Measurements from ENCODE around the gene DGKK.

Gene DGKK, protein sequence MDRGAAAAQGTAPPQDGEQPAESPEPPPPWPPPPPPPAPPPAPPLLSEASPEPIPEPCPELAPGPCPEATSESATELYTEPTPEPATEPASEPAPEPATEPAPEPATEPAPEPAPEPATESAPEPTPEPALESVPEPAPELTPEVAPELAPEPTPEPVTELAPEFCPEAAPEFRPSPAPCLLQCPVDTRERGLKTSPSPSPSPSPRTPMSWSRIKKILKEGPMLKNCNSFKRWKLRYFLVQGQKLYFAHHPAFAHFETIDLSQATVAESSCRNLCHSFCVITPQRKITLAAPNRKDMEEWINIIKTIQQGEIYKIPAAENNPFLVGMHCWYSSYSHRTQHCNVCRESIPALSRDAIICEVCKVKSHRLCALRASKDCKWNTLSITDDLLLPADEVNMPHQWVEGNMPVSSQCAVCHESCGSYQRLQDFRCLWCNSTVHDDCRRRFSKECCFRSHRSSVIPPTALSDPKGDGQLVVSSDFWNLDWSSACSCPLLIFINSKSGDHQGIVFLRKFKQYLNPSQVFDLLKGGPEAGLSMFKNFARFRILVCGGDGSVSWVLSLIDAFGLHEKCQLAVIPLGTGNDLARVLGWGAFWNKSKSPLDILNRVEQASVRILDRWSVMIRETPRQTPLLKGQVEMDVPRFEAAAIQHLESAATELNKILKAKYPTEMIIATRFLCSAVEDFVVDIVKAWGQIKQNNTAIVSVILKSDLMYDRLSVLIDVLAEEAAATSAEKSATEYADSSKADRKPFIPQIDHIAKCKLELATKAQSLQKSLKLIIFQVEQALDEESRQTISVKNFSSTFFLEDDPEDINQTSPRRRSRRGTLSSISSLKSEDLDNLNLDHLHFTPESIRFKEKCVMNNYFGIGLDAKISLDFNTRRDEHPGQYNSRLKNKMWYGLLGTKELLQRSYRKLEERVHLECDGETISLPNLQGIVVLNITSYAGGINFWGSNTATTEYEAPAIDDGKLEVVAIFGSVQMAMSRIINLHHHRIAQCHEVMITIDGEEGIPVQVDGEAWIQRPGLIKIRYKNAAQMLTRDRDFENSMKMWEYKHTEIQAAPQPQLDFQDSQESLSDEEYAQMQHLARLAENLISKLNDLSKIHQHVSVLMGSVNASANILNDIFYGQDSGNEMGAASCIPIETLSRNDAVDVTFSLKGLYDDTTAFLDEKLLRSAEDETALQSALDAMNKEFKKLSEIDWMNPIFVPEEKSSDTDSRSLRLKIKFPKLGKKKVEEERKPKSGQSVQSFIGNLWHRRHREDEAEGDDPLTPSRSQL

DNA sequence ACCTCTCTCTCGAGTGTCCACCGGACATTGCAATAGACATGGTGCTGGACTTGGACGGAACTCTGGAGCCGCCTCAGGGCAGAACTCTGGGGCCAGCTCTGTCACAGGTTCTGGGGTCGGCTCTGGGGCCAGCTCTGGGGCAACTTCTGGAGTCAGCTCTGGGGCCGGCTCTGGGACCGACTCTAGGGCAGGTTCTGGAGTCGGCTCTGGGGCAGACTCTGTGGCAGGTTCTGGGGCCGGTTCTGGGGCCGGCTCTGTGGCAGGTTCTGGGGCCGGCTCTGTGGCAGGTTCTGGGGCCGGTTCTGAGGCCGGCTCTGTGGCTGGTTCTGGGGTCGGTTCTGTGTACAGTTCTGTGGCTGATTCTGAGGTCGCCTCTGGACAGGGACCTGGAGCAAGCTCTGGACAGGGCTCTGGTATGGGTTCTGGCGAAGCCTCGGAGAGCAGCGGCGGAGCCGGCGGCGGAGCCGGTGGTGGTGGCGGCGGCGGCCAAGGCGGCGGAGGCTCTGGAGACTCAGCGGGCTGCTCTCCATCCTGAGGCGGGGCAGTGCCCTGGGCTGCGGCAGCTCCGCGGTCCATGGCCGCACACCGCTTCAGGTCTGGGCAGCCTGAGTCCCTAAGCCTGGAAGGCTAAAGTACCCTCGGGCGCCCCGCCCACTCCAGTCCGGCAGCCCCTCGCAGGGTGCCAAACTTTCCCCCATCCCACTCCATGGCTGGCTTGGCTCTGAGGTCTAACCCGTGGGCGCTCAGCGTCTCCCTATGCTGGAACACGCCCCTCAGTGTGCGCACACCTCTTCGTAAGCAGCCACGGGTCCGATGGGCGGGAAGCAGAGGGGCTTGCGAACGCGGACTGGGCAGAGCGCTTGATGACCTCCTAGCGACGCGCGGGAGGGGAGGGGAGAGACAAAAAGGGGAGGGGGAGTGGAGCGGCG lies at the start of gene DGKK:
Gene DGKK (minus strand): TSS at position 723 of the 929 bp plus-strand sequence. CDS start 147 bp downstream, at position 576.
- no peak for DNase-seq (ENCODE audit: low read depth)

DNA sequence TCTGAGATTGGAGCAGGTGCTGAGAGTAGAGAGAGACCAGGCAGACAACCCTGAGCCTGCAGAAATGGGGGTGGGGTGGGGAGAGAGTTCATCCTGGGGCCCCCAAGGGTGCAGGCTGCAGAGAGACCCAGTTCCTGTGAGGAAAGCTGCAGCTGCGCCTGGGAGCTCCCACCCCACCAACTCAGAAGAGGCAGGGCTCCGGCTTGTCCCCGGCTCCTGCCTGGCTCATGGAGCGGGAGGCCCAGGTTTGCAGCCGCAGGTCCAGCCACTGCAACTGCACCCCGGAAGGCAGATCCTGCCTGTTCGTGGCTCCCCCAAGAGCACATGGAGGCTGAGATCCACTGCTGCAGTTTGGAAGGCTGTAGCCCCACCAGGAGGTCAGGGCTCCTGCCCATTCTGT lies 44.2 kb upstream of the DGKK start:
- DNase-seq (ENCODE audit: low read depth) = no peak

DNA sequence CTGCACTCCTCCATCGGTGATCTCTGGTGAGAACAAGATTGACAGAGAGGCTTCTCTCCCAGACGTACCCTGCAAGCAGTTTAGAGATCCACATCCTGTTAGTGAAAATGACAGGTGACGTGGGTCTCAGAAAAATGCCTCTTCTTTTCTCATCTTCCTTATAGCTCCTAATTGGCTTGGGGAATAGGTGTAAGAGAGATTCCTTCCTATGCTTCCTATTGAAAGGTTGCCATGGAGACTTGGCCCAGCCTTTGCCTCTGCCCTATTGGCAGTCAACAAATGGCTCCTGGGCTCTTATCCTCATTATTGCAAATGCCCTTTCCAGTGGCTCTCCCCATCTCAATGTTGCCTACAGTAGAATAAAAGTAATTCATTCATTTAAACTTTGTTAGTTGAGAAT lies 26.5 kb upstream of the DGKK start:
- no peak for DNase-seq (ENCODE audit: low read depth)

DNA sequence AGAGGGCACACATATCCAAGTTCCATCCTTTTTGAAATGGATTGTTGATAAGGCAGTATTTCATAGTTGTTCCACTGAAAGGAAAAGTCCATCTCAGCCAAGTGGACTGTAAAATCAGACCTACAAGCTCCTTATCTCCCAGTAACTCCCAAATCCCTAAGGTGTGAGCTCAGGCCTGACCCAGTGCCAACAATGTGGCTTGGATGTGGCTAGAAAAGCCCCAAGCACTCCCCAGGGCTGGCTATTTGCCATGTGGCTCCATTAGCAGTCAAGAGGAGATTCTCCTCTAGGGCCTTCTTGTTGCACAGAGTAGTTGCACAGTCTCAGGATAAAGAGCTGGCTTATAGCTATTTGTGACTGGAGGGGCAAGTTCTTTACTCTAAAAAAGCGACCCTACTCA lies 25.0 kb upstream of the DGKK start:
- no peak for DNase-seq (ENCODE audit: low read depth)

GRCh38 chrX:50492720-50493119 lies 22.1 kb upstream of the DGKK start:
- DNase-seq (ENCODE audit: low read depth) = no peak

GRCh38 chrX:50484662-50485061 lies 14.0 kb upstream of the DGKK start:
- no peak for DNase-seq (ENCODE audit: low read depth)

GRCh38 chrX:50483283-50483682 lies 12.7 kb upstream of the DGKK start:
- no peak for DNase-seq (ENCODE audit: low read depth)

DNA sequence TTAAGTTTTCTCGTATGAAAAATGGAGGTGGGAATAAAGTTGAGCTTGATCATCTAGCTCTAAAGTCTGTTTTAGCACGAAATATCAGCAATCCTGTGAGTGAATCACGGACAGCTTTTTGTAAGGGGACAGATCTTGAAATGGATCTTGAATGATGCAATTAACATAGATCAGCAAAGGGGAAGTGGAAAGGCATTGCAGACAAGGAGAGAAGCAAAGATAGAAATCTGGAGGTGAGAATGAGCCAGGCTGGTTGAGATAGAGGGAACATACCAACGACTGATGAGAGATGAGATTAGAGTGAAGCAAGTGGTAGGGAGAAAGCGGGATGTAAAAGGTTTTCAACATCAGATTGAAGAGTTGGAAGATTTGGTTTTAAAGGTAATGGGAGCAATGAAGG lies 4.6 kb upstream of the DGKK start:
- no peak for DNase-seq (ENCODE audit: low read depth)

GRCh38 chrX:50471390-50471789 lies 765 bp upstream of the DGKK start:
- DNase-seq (ENCODE audit: low read depth) = no peak

DNA sequence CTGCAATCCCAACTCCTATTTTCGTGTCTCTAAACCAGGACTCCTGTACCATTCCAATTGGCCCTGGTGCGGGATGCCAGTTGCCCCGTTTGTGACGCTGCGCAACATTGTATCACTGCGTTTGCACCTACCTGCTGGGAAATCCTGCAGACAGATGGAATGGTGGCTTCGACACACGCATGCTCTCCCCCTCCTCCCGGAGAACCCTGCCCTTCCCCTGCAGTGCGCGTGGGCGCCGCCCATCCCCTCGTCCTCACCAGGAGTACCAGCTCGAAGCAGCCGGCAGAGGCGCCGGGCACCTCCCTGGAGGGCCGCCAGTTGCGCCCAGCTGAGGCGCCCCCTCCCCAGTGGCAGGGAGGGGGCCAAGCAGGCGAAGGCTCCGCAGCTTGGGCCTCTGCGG lies 1.4 kb downstream of the DGKK start:
- DNase-seq (ENCODE audit: low read depth) = no peak

DNA sequence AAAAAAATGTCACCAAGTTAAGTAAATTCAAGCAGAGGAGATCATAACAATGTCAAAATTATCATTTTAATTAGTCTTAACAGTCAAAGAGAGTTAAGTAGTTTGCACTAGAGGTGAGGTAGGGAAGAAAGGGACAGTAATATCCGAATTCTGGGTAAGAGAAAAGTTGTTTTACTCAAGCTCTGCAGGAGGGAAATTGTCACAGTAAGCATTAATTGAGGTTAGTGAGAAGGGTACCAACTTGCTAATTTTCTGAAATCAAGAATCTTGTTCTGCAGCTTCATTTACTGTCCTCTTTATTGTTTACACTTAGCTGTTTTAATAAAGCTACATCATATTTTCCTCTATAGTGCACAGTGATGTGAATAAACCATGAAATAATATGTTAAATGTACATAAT lies 11.0 kb downstream of the DGKK start:
- no peak for DNase-seq (ENCODE audit: low read depth)

DNA sequence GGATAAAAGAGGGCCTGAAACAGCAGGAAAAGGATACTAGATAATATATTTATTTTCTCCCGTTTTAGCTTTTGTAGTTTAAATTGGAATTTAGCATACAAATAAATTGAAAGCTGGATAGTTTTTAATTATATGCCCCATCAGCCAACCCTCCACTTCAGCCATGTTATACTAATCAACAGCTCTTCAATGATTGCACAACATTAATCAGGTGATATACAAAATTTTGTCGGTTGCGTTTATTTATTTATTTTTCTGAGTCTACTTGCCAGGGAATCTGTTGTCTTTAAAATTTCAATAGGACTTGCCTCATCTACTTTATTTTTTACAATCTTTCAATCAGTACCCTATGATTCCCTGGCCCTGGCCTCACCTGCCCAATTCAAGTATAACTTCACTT lies 12.1 kb downstream of the DGKK start:
- DNase-seq (ENCODE audit: low read depth) = no peak

DNA sequence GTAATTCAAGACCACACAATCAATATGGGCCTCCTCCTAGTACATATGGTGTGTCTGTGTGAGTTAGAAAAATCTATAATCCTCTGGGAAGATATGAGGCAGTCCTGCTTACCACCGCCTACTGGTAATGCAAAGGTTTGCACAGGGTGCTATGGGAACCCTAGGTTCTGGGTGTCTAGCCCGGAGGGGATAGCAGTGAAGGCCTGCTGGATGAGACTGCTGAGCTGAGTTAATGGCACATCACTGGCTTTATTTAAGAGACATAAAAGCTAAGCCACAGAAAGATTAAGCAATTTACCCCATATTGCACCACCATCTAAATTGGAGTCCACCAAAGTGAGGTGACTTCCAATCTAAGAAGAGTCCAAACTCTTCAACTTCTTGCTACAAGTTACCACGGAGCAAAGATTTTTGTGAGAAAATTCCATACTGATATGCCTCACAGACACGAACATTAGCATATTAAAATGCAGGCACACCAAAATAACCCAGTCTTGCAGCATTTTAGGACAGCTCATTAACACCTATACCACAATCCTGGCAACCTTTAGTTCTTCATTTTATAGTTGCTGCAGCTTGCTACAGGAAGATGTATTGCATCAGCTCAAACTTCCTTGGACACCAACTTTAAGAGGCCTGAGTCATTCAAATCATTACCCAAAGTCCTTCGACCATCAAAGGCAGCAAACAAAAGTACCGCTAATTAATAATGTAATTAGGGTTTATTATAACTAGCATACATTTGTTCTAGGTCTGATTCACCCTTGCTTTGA lies 13.7 kb downstream of the DGKK start:
- no peak for DNase-seq (ENCODE audit: low read depth)

GRCh38 chrX:50452782-50453181 lies 17.8 kb downstream of the DGKK start:
- DNase-seq (ENCODE audit: low read depth) = no peak

DNA sequence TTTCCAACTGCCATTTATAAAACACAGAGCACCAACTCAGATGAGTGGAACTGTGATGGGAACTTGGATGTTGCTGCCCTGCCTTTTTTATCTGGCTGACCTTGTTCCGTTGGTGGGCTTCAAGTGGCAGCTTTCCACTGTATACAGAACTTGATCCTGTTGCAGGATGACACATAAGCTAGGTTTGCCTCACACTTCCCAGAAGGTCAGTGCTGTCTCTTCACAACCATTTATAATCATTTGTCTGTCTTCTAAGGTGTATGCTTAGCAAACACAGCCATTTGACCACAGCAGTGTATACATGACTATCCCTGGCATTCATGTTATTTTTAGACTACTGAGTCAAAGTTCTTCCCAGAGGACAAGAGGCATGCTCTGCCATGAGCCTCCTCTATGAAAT lies 20.3 kb downstream of the DGKK start:
- DNase-seq (ENCODE audit: low read depth) = no peak

GRCh38 chrX:50448565-50448964 lies 22.1 kb downstream of the DGKK start:
- no peak for DNase-seq (ENCODE audit: low read depth)

DNA sequence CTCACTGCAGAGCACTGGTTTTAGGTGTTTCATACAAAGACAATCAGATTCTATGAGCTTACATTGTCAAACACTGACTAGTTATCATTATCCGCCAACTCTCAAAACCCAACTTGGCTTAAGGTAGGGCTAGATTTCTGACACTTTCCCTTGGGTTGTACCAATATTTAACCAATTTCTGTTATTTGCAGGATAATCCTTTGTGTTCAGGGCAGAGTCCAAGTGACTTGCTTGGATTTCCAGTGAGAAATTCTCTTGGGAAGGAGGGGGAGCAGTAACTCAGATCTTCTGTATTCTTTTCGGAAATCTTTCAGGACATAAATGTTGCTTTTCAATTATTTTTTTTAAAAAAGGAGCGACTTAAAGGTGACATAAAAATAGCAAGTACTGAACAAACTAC lies 23.1 kb downstream of the DGKK start:
- DNase-seq (ENCODE audit: low read depth) = no peak

- no peak for DNase-seq (ENCODE audit: low read depth)
Observed at GRCh38 chrX:50442426-50443116, 28.1 kb downstream of the DGKK start.

- no peak for DNase-seq (ENCODE audit: low read depth)
Observed at GRCh38 chrX:50436797-50437196, 33.8 kb downstream of the DGKK start.

DNA sequence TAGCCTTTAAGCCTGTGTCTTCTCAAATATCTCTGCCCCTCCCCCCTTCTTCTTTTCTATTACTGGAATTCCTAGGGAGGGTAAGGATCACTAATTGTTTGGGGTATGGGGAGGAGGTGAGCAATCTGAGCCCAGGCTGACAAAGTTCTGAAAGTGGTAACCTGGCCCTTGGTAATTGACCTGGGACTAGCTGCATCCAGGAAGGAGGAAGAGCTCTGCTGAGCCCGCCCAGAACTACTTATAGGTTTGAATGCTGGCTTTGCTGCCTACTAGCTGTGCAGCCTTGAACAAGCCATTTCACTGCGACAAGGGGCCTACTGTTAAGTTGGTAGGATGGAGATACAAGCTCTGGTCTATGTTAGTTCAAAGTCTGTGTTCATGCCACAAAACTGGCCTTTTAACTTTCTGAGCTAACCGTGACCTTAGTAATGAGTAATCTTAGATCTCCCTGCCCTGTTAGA lies 37.8 kb downstream of the DGKK start:
- no peak for DNase-seq (ENCODE audit: low read depth)

Data from stimulated activated CD8-positive, alpha-beta memory T cell treated with anti-CD3 and anti-CD28 coated beads, Interleukin-12 subunit alpha, Interleukin-12 subunit beta, amount 100 ng/mL, for 4 hours (primary cell).